WTC11 (cell line): Measurements from ENCODE around the gene GPR162. TPM values are rescaled to one million over a fixed set of nuclear protein-coding genes. Genes with fewer than 3 reads are reported as not detected.

ENCODE experiments used
- ATF1 ChIP-seq: sonication (generic); formaldehyde crosslinking; IDR thresholded peaks from 2 replicates; pipeline ENCODE4 v1.8.1; 2023; ENCODE audit warnings: mild to moderate bottlenecking, moderate library complexity, missing genetic modification reagents
- E2F1 ChIP-seq: sonication (generic); formaldehyde crosslinking; IDR thresholded peaks from 2 replicates; pipeline ENCODE4 v1.8.0; 2022; ENCODE audit warnings: mild to moderate bottlenecking, missing genetic modification reagents
- E2F4 ChIP-seq: sonication (generic); formaldehyde crosslinking; IDR thresholded peaks from 2 replicates; pipeline ENCODE4 v1.8.1; 2022; ENCODE audit warnings: low read depth, mild to moderate bottlenecking, moderate library complexity, missing genetic modification reagents, borderline replicate concordance
- E2F5 ChIP-seq: sonication (generic); formaldehyde crosslinking; IDR thresholded peaks from 2 replicates; pipeline ENCODE4 v1.8.1; 2022; ENCODE audit warnings: mild to moderate bottlenecking, moderate library complexity, missing genetic modification reagents
- FOXJ3 ChIP-seq: sonication (generic); formaldehyde crosslinking; IDR thresholded peaks from 2 replicates; pipeline ENCODE4 v1.9.0; 2021; ENCODE audit warnings: missing genetic modification reagents, mild to moderate bottlenecking, borderline replicate concordance
- FOXK1 ChIP-seq: sonication (generic); formaldehyde crosslinking; IDR thresholded peaks from 2 replicates; pipeline ENCODE4 v1.8.0; 2022; ENCODE audit warnings: mild to moderate bottlenecking, moderate library complexity, missing genetic modification reagents
- GABPB1 ChIP-seq: sonication (generic); formaldehyde crosslinking; IDR thresholded peaks from 2 replicates; pipeline ENCODE4 v1.8.1; 2023; ENCODE audit warnings: mild to moderate bottlenecking, missing genetic modification reagents
- GRHL2 ChIP-seq: fragments of 250-450 bp; sonication (Bioruptor Pico); IDR thresholded peaks from 2 replicates; pipeline ENCODE4 v1.8.0; 2022; ENCODE audit warnings: mild to moderate bottlenecking, moderate library complexity; ENCODE audit not compliant: insufficient replicate concordance, severe bottlenecking
- HMGA2 ChIP-seq: fragments of 250-450 bp; sonication (Bioruptor Pico); IDR thresholded peaks from 2 replicates; pipeline ENCODE4 v1.4.0; 2021; ENCODE audit warnings: mild to moderate bottlenecking, moderate library complexity
- IRF2 ChIP-seq: sonication (generic); formaldehyde crosslinking; IDR thresholded peaks from 2 replicates; pipeline ENCODE4 v1.8.0; 2022; ENCODE audit warnings: low read depth, missing genetic modification reagents, borderline replicate concordance
- MAX ChIP-seq: sonication (generic); formaldehyde crosslinking; IDR thresholded peaks from 2 replicates; pipeline ENCODE4 v1.8.0; 2022; ENCODE audit warnings: mild to moderate bottlenecking, missing genetic modification reagents
- MYBL2 ChIP-seq: sonication (generic); formaldehyde crosslinking; IDR thresholded peaks from 2 replicates; pipeline ENCODE4 v1.8.1; 2023; ENCODE audit warnings: mild to moderate bottlenecking, moderate library complexity, missing genetic modification reagents
- NFYB ChIP-seq: sonication (generic); formaldehyde crosslinking; conservative IDR thresholded peaks from 2 replicates; pipeline ENCODE4 v1.8.0; 2022; ENCODE audit warnings: low read depth, missing genetic modification reagents
- NR2C2 ChIP-seq: sonication (generic); formaldehyde crosslinking; IDR thresholded peaks from 2 replicates; pipeline ENCODE4 v1.8.0; 2022; ENCODE audit warnings: mild to moderate bottlenecking, missing genetic modification reagents
- RORB ChIP-seq: fragments of 250-450 bp; sonication (Bioruptor Pico); IDR thresholded peaks from 2 replicates; pipeline ENCODE4 v1.9.0; 2021; ENCODE audit warnings: mild to moderate bottlenecking
- SOX15 ChIP-seq: fragments of 250-450 bp; sonication (Bioruptor Pico); IDR thresholded peaks from 2 replicates; pipeline ENCODE4 v1.9.0; 2021; ENCODE audit warnings: mild to moderate bottlenecking
- SP1 ChIP-seq: sonication (generic); formaldehyde crosslinking; conservative IDR thresholded peaks from 2 replicates; pipeline ENCODE4 v1.8.1; 2022; ENCODE audit warnings: missing genetic modification reagents
- TCF7 ChIP-seq: sonication (generic); formaldehyde crosslinking; IDR thresholded peaks from 2 replicates; pipeline ENCODE4 v1.8.0; 2022; ENCODE audit warnings: mild to moderate bottlenecking, low read depth, missing genetic modification reagents, moderate library complexity
- TEAD1 ChIP-seq: sonication (generic); formaldehyde crosslinking; IDR thresholded peaks from 2 replicates; pipeline ENCODE4 v1.8.0; 2022; ENCODE audit warnings: mild to moderate bottlenecking, missing genetic modification reagents
- TP53 ChIP-seq: sonication (generic); formaldehyde crosslinking; IDR thresholded peaks from 2 replicates; pipeline ENCODE4 v1.8.1; 2023; ENCODE audit warnings: mild to moderate bottlenecking, missing genetic modification reagents
- USF1 ChIP-seq: sonication (generic); formaldehyde crosslinking; IDR thresholded peaks from 2 replicates; pipeline ENCODE4 v1.8.0; 2022; ENCODE audit warnings: mild to moderate bottlenecking, missing genetic modification reagents
- ZBTB43 ChIP-seq: sonication (generic); formaldehyde crosslinking; IDR thresholded peaks from 2 replicates; pipeline ENCODE4 v1.8.1; 2023; ENCODE audit warnings: mild to moderate bottlenecking, missing genetic modification reagents
- ZNF121 ChIP-seq: sonication (generic); formaldehyde crosslinking; IDR thresholded peaks from 2 replicates; pipeline ENCODE4 v1.8.0; 2023; ENCODE audit warnings: missing genetic modification reagents
- ZNF138 ChIP-seq: sonication (generic); formaldehyde crosslinking; conservative IDR thresholded peaks from 2 replicates; pipeline ENCODE4 v1.8.1; 2022; ENCODE audit warnings: mild to moderate bottlenecking, moderate library complexity, missing genetic modification reagents
- ZNF219 ChIP-seq: sonication (generic); formaldehyde crosslinking; IDR thresholded peaks from 2 replicates; pipeline ENCODE4 v1.8.0; 2023; ENCODE audit warnings: missing genetic modification reagents, mild to moderate bottlenecking, borderline replicate concordance
- ZNF232 ChIP-seq: sonication (generic); formaldehyde crosslinking; IDR thresholded peaks from 2 replicates; pipeline ENCODE4 v1.8.0; 2022; ENCODE audit warnings: mild to moderate bottlenecking, missing genetic modification reagents
- ZNF317 ChIP-seq: sonication (generic); formaldehyde crosslinking; IDR thresholded peaks from 2 replicates; pipeline ENCODE4 v1.8.1; 2023; ENCODE audit warnings: low read depth, mild to moderate bottlenecking, moderate library complexity, missing genetic modification reagents, borderline replicate concordance
- ZNF396 ChIP-seq: fragments of 250-450 bp; sonication (Bioruptor Pico); IDR thresholded peaks from 2 replicates; pipeline ENCODE4 v1.8.0; 2021; ENCODE audit warnings: mild to moderate bottlenecking, moderate library complexity, borderline replicate concordance
- ZNF423 ChIP-seq: fragments of 250-450 bp; sonication (Bioruptor Pico); IDR thresholded peaks from 2 replicates; pipeline ENCODE4 v2.1.2; 2022; ENCODE audit warnings: mild to moderate bottlenecking, moderate library complexity
- ZNF532 ChIP-seq: fragments of 250-450 bp; sonication (Bioruptor Pico); IDR thresholded peaks from 2 replicates; pipeline ENCODE4 v1.9.0; 2021; ENCODE audit warnings: mild to moderate bottlenecking, borderline replicate concordance
- total RNA-seq: library from RNA; stranded (reverse); gene quantifications from 3 replicates; pipeline ENCODE4 v1.2.3, GENCODE V29; 2021
- TF ChIP-seq, protein P1 (sequence below): fragments of 250-450 bp; sonication (Bioruptor Pico); IDR thresholded peaks from 2 replicates; pipeline ENCODE4 v1.9.0; 2021; ENCODE audit warnings: mild to moderate bottlenecking

The GPR162 gene
- total RNA-seq, 1 experiment from 2014 or later, result 7.3 TPM

GRCh38 chr12:6851921-6852650, 30.5 kb downstream of the GPR162 start, which contains the start of gene USP5 (continued):
- no peak for TF ChIP-seq ZNF532 (CRISPR knock-in tag)
- TF ChIP-seq, protein P1, sequence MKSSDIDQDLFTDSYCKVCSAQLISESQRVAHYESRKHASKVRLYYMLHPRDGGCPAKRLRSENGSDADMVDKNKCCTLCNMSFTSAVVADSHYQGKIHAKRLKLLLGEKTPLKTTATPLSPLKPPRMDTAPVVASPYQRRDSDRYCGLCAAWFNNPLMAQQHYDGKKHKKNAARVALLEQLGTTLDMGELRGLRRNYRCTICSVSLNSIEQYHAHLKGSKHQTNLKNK (CRISPR knock-in tag), result no peak
- no peak for TF ChIP-seq GRHL2
- peak; percentile 87 for TF ChIP-seq SP1 (CRISPR knock-in tag)
- TF ChIP-seq ZNF317 (CRISPR knock-in tag), result no peak
- peak; percentile 44; the same call in 1 of the 2 replicates for TF ChIP-seq ZNF396
- TF ChIP-seq SOX15 (CRISPR knock-in tag), result no peak
- no peak for TF ChIP-seq E2F1 (CRISPR knock-in tag)
- no peak for TF ChIP-seq ZNF138 (CRISPR knock-in tag)
- TF ChIP-seq HMGA2, result no peak
- TF ChIP-seq TP53 (CRISPR knock-in tag), result no peak
- no peak for TF ChIP-seq RORB (CRISPR knock-in tag)
- TF ChIP-seq USF1 (CRISPR knock-in tag), result peak; percentile 73
- TF ChIP-seq NFYB (CRISPR knock-in tag), result peak; percentile 90
- TF ChIP-seq NR2C2, result peak; percentile 61; the same call in 1 of the 2 replicates
- no peak for TF ChIP-seq E2F5 (CRISPR knock-in tag)
- TF ChIP-seq MYBL2, result peak; percentile 84; the same call in 1 of the 2 replicates
- no peak for TF ChIP-seq E2F4 (CRISPR knock-in tag)
- TF ChIP-seq IRF2 (CRISPR knock-in tag), result no peak
- 0 out of 2 replicates have a peak, but pooled peaks have one; percentile 12 for TF ChIP-seq FOXK1 (CRISPR knock-in tag)
- TF ChIP-seq FOXJ3 (CRISPR knock-in tag), result no peak
- TF ChIP-seq ZNF423, result no peak
- TF ChIP-seq GABPB1 (CRISPR knock-in tag), result peak; percentile 67
- no peak for TF ChIP-seq ZNF121 (CRISPR knock-in tag)
- TF ChIP-seq MAX, result peak; percentile 84
- 0 out of 2 replicates have a peak, but pooled peaks have one; percentile 40 for TF ChIP-seq ZNF232 (CRISPR knock-in tag)
- no peak for TF ChIP-seq TCF7
- TF ChIP-seq TEAD1 (CRISPR knock-in tag), result no peak
- no peak for TF ChIP-seq ZNF219 (CRISPR knock-in tag)
- TF ChIP-seq ATF1 (CRISPR knock-in tag), result no peak
- TF ChIP-seq ZBTB43 (CRISPR knock-in tag), result no peak
